Prostate gland (tissue), 2 donors: ENCODE measurements around the gene KIDINS220.

ENCODE experiments used
- POLR2A ChIP-seq: fragments of 450-650 bp; IDR thresholded peaks from one replicate; pipeline ENCODE4 v1.6.1; 2016; ENCODE audit warnings: antibody characterized with exemption, mild to moderate bottlenecking
- POLR2AphosphoS5 ChIP-seq: sonication (generic); formaldehyde crosslinking; IDR thresholded peaks from one replicate; pipeline ENCODE4 v1.6.1; 2017; ENCODE audit warnings: antibody characterized with exemption
- TF ChIP-seq, protein P1 (sequence below), 4 experiments: fragments of 200-600 bp in 2 of 4; fragments of 450-650 bp in 2 of 4; sonication (generic) in 2 of 4; IDR thresholded peaks; 1 replicate in 3 of 4; 2 replicates in 1 of 4; pipeline ENCODE4 v1.5.1; 2016 to 2019; ENCODE audit warnings: antibody characterized with exemption in 4 of 4, mild to moderate bottlenecking in 2 of 4, moderate library complexity in 2 of 4

- TF ChIP-seq POLR2AphosphoS5 = no peak
- TF ChIP-seq, protein P1, sequence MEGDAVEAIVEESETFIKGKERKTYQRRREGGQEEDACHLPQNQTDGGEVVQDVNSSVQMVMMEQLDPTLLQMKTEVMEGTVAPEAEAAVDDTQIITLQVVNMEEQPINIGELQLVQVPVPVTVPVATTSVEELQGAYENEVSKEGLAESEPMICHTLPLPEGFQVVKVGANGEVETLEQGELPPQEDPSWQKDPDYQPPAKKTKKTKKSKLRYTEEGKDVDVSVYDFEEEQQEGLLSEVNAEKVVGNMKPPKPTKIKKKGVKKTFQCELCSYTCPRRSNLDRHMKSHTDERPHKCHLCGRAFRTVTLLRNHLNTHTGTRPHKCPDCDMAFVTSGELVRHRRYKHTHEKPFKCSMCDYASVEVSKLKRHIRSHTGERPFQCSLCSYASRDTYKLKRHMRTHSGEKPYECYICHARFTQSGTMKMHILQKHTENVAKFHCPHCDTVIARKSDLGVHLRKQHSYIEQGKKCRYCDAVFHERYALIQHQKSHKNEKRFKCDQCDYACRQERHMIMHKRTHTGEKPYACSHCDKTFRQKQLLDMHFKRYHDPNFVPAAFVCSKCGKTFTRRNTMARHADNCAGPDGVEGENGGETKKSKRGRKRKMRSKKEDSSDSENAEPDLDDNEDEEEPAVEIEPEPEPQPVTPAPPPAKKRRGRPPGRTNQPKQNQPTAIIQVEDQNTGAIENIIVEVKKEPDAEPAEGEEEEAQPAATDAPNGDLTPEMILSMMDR (IDR thresholded peaks at IDR 0.05) = no peak
- TF ChIP-seq POLR2A = no peak
Observed at GRCh38 chr2:8692783-8693156, 144.6 kb downstream of the KIDINS220 start.
